Activated CD4-positive, alpha-beta memory T cell treated with anti-CD3 and anti-CD28 coated beads, Interleukin-2, amount 10 ng/mL, durations not matched to agents 7 days and 5 days (primary cell): ENCODE measurements around the gene ERBB4. TPM values are rescaled to one million over a fixed set of nuclear protein-coding genes. Genes with fewer than 3 reads are reported as not detected.

ENCODE experiments used
- CTCF ChIA-PET: fragments of 350-600 bp; sonication (Branson Sonifier 250); formaldehyde crosslinking; loops from one replicate; lab custom pipeline; 2021; ENCODE audit warnings: antibody characterized with exemption, inconsistent platforms; lab: Charles Lee
- POLR2A ChIA-PET: fragments of 350-600 bp; sonication (Branson Sonifier 250); formaldehyde crosslinking; loops from one replicate; lab custom pipeline; 2021; ENCODE audit warnings: antibody characterized with exemption; lab: Charles Lee
- DNase-seq: peaks from one replicate; pipeline ENCODE4 v3.0.0-alpha.2; 2020
- H3K27ac Mint-ChIP-seq: one replicate; pipeline ENCODE4 v1.8.0; 2021; ENCODE audit warnings: mild to moderate bottlenecking, mixed read lengths
- H3K27me3 Mint-ChIP-seq: one replicate; pipeline ENCODE4 v1.8.0; 2021; ENCODE audit warnings: mixed read lengths
- H3K36me3 Mint-ChIP-seq: one replicate; pipeline ENCODE4 v1.8.0; 2021; ENCODE audit warnings: low read depth, mixed read lengths
- H3K4me1 Mint-ChIP-seq: one replicate; pipeline ENCODE4 v1.8.0; 2021; ENCODE audit warnings: mixed read lengths
- H3K4me3 Mint-ChIP-seq: one replicate; pipeline ENCODE4 v1.8.0; 2021; ENCODE audit warnings: mild to moderate bottlenecking, mixed read lengths
- H3K9me3 Mint-ChIP-seq: one replicate; pipeline ENCODE4 v1.8.0; 2021; ENCODE audit warnings: mixed read lengths
- total RNA-seq, 2 experiments: library from RNA; stranded (reverse); gene quantifications; one replicate each; pipeline ENCODE4 v1.2.3, GENCODE V29; 2021

The ERBB4 gene
- total RNA-seq, 2 experiments from 2014 or later = not detected

- ChIA-PET POLR2A (no interaction called here), CTCF (no interaction called here)
- Mint-ChIP-seq H3K4me3 (no peak overlapping the region), H3K4me1 (no peaks in the 10 kb centered on the region), H3K9me3 (peaks cover 2% of the 10 kb centered on the region), H3K27ac (no peak overlapping the region), H3K36me3 (no peaks in the 10 kb centered on the region), H3K27me3 (no peaks in the 10 kb centered on the region)
- DNase-seq = no peak
These were observed 692.6 kb downstream of the ERBB4 start for GRCh38 chr2:211846036-211846400.

DNA sequence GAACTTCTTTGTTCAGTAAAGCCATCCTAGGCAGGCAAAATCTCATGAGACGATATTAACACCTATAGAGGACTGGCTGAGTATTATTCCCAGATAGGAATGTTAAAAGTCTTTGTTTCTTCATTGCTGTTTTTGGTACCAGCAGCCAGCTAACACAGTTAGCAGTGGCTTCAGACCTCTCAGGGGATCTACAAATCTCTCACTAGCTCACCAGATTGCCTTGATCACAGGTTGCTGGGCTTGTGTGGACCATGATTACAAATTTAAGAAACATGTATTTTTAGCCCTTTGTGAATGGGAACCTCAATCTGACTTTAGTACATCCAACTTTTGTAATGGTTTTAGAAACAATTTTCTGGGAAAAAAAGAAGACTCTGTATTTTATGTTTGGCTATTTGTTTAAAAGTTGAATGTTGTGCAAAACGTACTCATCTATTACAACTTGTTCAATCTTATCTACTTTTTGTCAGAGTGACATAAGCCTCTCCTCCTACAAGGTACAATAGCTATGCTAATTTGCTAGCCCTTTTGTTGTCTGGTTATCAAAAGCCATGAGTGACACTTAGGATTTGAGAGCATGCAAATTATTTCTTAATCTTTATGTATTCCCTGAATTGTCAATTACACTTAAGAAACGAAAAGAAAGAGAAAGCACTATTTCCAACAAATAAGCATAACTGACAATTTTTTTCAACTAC lies 693.1 kb downstream of the ERBB4 start:
- no peaks in the 10 kb centered on the region for H3K27me3 Mint-ChIP-seq
- peaks cover 2% of the 10 kb centered on the region for H3K9me3 Mint-ChIP-seq
- POLR2A ChIA-PET = no interaction called here
- no peak overlapping the region for H3K27ac Mint-ChIP-seq
- H3K4me3 Mint-ChIP-seq = no peak overlapping the region
- H3K4me1 Mint-ChIP-seq = no peaks in the 10 kb centered on the region
- H3K36me3 Mint-ChIP-seq = no peaks in the 10 kb centered on the region
- no peak for DNase-seq
- CTCF ChIA-PET = no interaction called here

- POLR2A ChIA-PET = no interaction called here
- Mint-ChIP-seq H3K4me1 (no peaks in the 10 kb centered on the region), H3K9me3 (peaks cover 2% of the 10 kb centered on the region), H3K27ac (no peak overlapping the region), H3K36me3 (no peaks in the 10 kb centered on the region), H3K4me3 (no peak overlapping the region), H3K27me3 (no peaks in the 10 kb centered on the region)
- CTCF ChIA-PET = no interaction called here
- no peak for DNase-seq
These were observed 700.9 kb downstream of the ERBB4 start for GRCh38 chr2:211837706-211838105.

- CTCF ChIA-PET = no interaction called here
- no peak for DNase-seq
These were observed 701.4 kb downstream of the ERBB4 start for GRCh38 chr2:211837206-211837605.

GRCh38 chr2:211836409-211836808 lies 702.2 kb downstream of the ERBB4 start:
- H3K4me3 Mint-ChIP-seq = no peak overlapping the region
- ChIA-PET POLR2A (no interaction called here), CTCF (no interaction called here)
- no peaks in the 10 kb centered on the region for H3K4me1 Mint-ChIP-seq
- H3K9me3 Mint-ChIP-seq = peaks cover 2% of the 10 kb centered on the region
- H3K27me3 Mint-ChIP-seq = no peaks in the 10 kb centered on the region
- no peak overlapping the region for H3K27ac Mint-ChIP-seq
- H3K36me3 Mint-ChIP-seq = no peaks in the 10 kb centered on the region
- DNase-seq = no peak

More at GRCh38 chr2:211837206-211837605, 701.4 kb downstream of the ERBB4 start:
- Mint-ChIP-seq H3K27me3 (no peaks in the 10 kb centered on the region), H3K4me1 (no peaks in the 10 kb centered on the region), H3K9me3 (peaks cover 2% of the 10 kb centered on the region), H3K4me3 (no peak overlapping the region), H3K27ac (no peak overlapping the region), H3K36me3 (no peaks in the 10 kb centered on the region)
- POLR2A ChIA-PET = no interaction called here

DNA sequence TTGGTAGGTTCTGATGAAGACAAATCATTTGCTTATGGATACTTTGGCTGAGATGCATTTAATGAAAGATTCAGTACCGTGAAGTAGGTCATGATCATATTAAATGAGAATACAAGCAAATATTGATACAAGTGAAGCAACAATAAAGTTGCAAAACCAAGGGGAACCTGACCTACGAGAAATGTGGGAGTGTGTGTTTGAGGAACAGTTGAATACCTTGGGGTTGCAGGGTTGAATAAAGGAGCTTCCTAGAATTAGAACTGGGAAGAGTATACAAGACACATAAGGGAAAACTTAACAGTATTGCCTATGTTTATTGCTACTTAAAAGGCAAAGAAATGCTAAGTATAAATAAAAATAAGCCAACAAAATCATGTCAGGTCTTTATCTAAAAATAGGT lies 702.9 kb downstream of the ERBB4 start:
- Mint-ChIP-seq H3K4me1 (no peaks in the 10 kb centered on the region), H3K27me3 (no peaks in the 10 kb centered on the region), H3K9me3 (peaks cover 2% of the 10 kb centered on the region), H3K36me3 (no peaks in the 10 kb centered on the region), H3K4me3 (no peak overlapping the region), H3K27ac (no peak overlapping the region)
- POLR2A ChIA-PET = no interaction called here
- no peak for DNase-seq
- CTCF ChIA-PET = no interaction called here

DNA sequence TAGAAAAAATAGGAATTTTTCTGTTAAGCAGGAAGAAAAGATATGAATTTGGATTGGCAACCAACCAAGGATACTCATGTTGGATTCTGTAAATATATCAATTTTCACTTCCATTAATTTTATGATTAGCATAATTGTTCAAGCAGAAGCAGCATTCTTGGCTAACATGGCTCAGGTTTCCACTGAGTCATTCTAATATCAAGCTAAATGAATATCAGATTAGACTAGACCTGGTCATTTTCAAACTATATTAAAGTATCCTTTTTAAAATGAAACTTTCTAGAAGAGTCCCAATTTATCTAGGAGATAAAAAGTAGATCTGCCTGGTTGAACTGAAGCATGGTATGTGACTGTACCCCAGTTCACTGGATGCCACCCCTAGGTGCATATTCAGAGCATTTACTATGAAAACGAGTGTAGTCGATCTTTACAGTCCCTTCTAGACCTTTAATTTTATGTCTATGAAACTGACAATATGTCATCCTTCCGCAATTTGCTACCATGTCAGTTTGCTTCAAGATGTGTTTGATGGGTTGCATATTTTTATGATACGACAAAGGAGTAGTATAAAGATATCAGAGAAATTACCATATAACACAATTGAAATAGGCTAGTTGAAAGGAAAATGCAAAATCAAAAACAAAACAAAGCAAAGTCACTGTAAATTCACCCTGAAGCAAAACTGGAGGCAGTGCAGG lies 704.9 kb downstream of the ERBB4 start:
- H3K9me3 Mint-ChIP-seq = peaks cover 5% of the 10 kb centered on the region
- H3K27ac Mint-ChIP-seq = no peak overlapping the region
- no peak overlapping the region for H3K4me3 Mint-ChIP-seq
- no peaks in the 10 kb centered on the region for H3K36me3 Mint-ChIP-seq
- DNase-seq = no peak
- H3K4me1 Mint-ChIP-seq = no peaks in the 10 kb centered on the region
- ChIA-PET POLR2A (no interaction called here), CTCF (no interaction called here)
- no peaks in the 10 kb centered on the region for H3K27me3 Mint-ChIP-seq

- Mint-ChIP-seq H3K4me3 (no peak overlapping the region), H3K36me3 (no peaks in the 10 kb centered on the region), H3K9me3 (peaks cover 3% of the 10 kb centered on the region), H3K4me1 (no peaks in the 10 kb centered on the region), H3K27ac (no peak overlapping the region), H3K27me3 (no peaks in the 10 kb centered on the region)
- ChIA-PET CTCF (no interaction called here), POLR2A (no interaction called here)
- no peak for DNase-seq
These were observed 708.9 kb downstream of the ERBB4 start for GRCh38 chr2:211829725-211830124.

DNA sequence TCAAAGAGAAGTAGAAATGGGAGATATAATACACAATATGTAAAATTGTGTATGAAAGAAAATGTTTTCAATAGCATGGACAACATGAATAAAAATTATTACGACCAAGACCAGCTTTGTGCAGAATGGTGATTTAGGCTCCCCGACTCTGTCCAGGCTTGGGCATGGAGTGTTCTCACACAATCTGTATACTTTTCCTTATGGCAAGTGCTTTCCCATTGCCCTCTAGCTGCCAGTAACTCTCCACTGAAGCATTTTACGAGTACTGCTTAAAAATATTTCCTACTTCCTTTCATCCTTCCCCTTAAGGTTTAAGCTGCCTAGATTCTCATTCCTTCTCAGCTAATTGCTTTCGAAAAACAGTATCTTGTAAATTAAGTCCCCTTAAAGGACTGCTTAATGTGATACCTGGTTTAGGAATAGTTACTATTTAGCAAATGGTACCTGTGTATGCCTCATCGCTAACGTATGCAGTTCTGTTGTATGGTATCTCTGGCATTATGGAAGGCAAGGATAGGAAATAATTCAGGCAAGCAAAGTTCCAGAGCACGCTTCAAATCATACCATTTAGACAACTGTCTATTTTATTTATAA lies 714.6 kb downstream of the ERBB4 start:
- no peaks in the 10 kb centered on the region for H3K27me3 Mint-ChIP-seq
- H3K36me3 Mint-ChIP-seq = no peaks in the 10 kb centered on the region
- POLR2A ChIA-PET = no interaction called here
- no peaks in the 10 kb centered on the region for H3K4me1 Mint-ChIP-seq
- no peaks in the 10 kb centered on the region for H3K9me3 Mint-ChIP-seq
- no peak overlapping the region for H3K27ac Mint-ChIP-seq
- H3K4me3 Mint-ChIP-seq = no peak overlapping the region
- DNase-seq = no peak
- CTCF ChIA-PET = no interaction called here

GRCh38 chr2:211822686-211823335 lies 715.8 kb downstream of the ERBB4 start:
- ChIA-PET POLR2A (no interaction called here), CTCF (no interaction called here)
- H3K27me3 Mint-ChIP-seq = no peaks in the 10 kb centered on the region
- H3K4me3 Mint-ChIP-seq = no peak overlapping the region
- no peaks in the 10 kb centered on the region for H3K4me1 Mint-ChIP-seq
- no peak for DNase-seq
- no peaks in the 10 kb centered on the region for H3K9me3 Mint-ChIP-seq
- no peak overlapping the region for H3K27ac Mint-ChIP-seq
- H3K36me3 Mint-ChIP-seq = no peaks in the 10 kb centered on the region

DNA sequence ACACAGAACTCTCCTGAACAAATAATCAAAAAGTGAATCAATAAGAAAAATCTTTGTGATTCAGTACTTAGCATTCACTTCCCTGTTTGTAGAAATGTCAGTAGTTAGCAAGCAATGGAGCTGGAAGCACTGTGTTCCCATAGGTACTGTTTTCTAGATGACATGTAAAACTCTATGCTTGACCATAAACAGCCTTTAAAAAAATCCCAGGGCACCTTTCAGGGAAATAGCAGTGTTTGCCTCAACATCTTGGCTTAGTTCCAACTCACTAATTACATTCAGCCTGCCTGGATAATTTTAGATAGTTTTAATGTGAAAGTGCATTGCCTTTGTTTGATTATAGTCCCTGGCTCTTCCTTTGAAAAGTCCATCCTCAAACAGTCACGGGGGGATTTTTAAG lies 721.8 kb downstream of the ERBB4 start:
- peaks cover under 1% of the 10 kb centered on the region for H3K9me3 Mint-ChIP-seq
- ChIA-PET POLR2A (no interaction called here), CTCF (no interaction called here)
- no peaks in the 10 kb centered on the region for H3K4me1 Mint-ChIP-seq
- no peaks in the 10 kb centered on the region for H3K27me3 Mint-ChIP-seq
- no peak overlapping the region for H3K4me3 Mint-ChIP-seq
- no peak overlapping the region for H3K27ac Mint-ChIP-seq
- DNase-seq = no peak
- H3K36me3 Mint-ChIP-seq = no peaks in the 10 kb centered on the region

DNA sequence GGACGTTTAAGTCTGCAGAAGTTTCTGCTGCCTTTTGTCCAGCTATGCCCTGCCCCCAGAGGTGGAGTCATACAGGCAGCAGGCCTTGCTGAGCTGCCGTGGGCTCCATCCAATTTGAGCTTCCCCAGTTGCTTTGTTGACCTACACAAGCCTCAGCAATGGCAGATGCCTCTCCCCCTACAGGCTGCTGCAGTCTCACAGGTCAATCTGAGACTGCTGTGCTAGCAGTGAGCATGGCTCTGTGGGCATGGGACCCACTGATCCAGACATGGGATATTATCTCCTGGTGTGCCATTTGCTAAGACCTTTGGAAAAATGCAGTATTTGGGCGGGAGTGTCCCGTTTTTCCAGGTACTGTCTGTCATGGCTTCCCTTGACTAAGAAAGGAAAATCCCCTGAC lies 726.0 kb downstream of the ERBB4 start:
- Mint-ChIP-seq H3K27me3 (no peaks in the 10 kb centered on the region), H3K9me3 (peaks cover 3% of the 10 kb centered on the region), H3K27ac (no peak overlapping the region), H3K36me3 (no peaks in the 10 kb centered on the region), H3K4me3 (no peak overlapping the region), H3K4me1 (no peaks in the 10 kb centered on the region)
- ChIA-PET POLR2A (no interaction called here), CTCF (no interaction called here)
- DNase-seq = no peak

DNA sequence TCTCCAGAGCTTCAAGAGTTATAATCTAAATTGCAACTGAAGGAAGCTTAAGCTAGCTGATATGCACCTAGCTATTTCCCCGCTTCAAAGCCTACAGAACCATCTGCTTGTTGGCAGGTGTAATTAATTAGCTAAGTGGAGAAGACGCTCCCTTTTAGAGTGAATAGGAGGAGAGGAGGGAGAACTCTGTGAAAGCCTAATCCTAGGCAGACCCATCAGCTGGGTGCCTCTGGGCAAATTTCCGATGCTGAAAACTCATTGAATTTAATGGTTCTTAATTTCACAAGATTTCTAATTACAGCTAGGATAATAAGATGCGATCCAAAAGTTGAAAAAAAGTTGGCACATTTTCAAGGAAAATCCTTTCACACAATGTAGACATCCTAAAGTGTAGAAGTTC lies 735.9 kb downstream of the ERBB4 start:
- POLR2A ChIA-PET = no interaction called here
- no peak for DNase-seq
- no peaks in the 10 kb centered on the region for H3K36me3 Mint-ChIP-seq
- no peaks in the 10 kb centered on the region for H3K4me1 Mint-ChIP-seq
- CTCF ChIA-PET = no interaction called here
- H3K27ac Mint-ChIP-seq = no peak overlapping the region
- peaks cover 4% of the 10 kb centered on the region for H3K9me3 Mint-ChIP-seq
- H3K27me3 Mint-ChIP-seq = no peaks in the 10 kb centered on the region
- no peak overlapping the region for H3K4me3 Mint-ChIP-seq
